Measurements from ENCODE around the gene SPON1.

DNA sequence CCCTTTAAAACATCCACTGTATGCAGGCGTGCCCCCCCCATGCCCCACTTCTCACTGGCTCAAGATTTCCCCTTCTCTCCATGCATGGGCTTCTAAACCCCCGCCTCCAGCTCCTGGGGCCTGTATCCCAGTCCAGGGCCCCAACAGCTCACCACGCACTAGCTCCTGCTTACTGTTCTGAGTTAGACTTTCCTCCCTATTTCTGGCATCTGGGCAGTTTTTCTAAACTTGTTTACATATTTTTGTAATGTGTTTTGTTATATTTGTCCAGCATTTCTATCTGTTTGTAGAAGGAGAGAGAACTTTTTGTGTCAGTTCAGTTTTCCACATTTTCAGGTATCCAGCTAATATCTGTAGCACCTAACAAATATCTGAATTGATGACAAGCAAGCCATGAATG lies 178.5 kb downstream of the SPON1 start:
- TF ChIP-seq, protein P1, sequence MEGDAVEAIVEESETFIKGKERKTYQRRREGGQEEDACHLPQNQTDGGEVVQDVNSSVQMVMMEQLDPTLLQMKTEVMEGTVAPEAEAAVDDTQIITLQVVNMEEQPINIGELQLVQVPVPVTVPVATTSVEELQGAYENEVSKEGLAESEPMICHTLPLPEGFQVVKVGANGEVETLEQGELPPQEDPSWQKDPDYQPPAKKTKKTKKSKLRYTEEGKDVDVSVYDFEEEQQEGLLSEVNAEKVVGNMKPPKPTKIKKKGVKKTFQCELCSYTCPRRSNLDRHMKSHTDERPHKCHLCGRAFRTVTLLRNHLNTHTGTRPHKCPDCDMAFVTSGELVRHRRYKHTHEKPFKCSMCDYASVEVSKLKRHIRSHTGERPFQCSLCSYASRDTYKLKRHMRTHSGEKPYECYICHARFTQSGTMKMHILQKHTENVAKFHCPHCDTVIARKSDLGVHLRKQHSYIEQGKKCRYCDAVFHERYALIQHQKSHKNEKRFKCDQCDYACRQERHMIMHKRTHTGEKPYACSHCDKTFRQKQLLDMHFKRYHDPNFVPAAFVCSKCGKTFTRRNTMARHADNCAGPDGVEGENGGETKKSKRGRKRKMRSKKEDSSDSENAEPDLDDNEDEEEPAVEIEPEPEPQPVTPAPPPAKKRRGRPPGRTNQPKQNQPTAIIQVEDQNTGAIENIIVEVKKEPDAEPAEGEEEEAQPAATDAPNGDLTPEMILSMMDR (IDR thresholded peaks at IDR 0.05), result no peak
- TF ChIP-seq POLR2A (IDR thresholded peaks at IDR 0.05), result no peak
